Esophagus squamous epithelium (tissue), 5 donors: Measurements from ENCODE around the gene MEI1. TPM values are rescaled to one million over a fixed set of nuclear protein-coding genes. Genes with fewer than 3 reads are reported as not detected.
"Not testable (repeated sequence)": the region's sequence is repeated elsewhere in the genome, so short reads cannot be mapped to it uniquely, and the experiment has no call there.

Source experiments
- DNase-seq: peaks from one replicate; lab custom pipeline; 2025; lab: John Stamatoyannopoulos, UW
- H3K27ac ChIP-seq, 4 donors: fragments of 200-600 bp; sonication (generic); one replicate each; pipeline ENCODE4 v1.5.1; 2016 to 2019; ENCODE audit warnings: mild to moderate bottlenecking in 1 of 4
- H3K27me3 ChIP-seq, 4 donors: fragments of 200-600 bp; sonication (generic); 1 replicate in 3 of 4; 2 replicates in 1 of 4; pipeline versions ENCODE4 v1.5.1 to v1.6.0; 2017 to 2021; ENCODE audit warnings: antibody characterized with exemption in 1 of 4
- H3K36me3 ChIP-seq, 3 donors: fragments of 200-600 bp; sonication (generic); one replicate each; pipeline ENCODE4 v1.5.1; 2016 to 2019
- H3K4me1 ChIP-seq, 3 donors: fragments of 200-600 bp; sonication (generic); one replicate each; pipeline ENCODE4 v1.5.1; 2017 to 2019
- H3K4me3 ChIP-seq, 4 donors: fragments of 200-600 bp; sonication (generic); 1 replicate in 3 of 4; 2 replicates in 1 of 4; pipeline ENCODE4 v1.5.1; 2016 to 2019; ENCODE audit warnings: mild to moderate bottlenecking in 2 of 4, moderate library complexity in 1 of 4
- H3K9me3 ChIP-seq, 3 donors: fragments of 200-600 bp; sonication (generic); one replicate each; pipeline ENCODE4 v1.5.1; 2016 to 2019
- CTCF ChIP-seq, 6 experiments: fragments of 450-650 bp in 4 of 6; fragments of 200-600 bp in 2 of 6; sonication (generic) in 2 of 6; IDR thresholded peaks; one replicate each; pipeline ENCODE4 v1.5.1; 2016 to 2019; ENCODE audit warnings: antibody characterized with exemption in 6 of 6, mild to moderate bottlenecking in 4 of 6, moderate library complexity in 4 of 6
- POLR2A ChIP-seq, 4 donors: fragments of 450-650 bp; IDR thresholded peaks; one replicate each; pipeline ENCODE4 v1.6.1; 2017; ENCODE audit warnings: antibody characterized with exemption in 4 of 4, mild to moderate bottlenecking in 4 of 4, moderate library complexity in 3 of 4
- whole genome bisulfite sequencing, 2 donors: methylation state at CpG; one replicate each; pipeline ENCODE4 v1.1.5; 2018; 5-methylcytosine and 5-hydroxymethylcytosine counted together
- intact Hi-C: fragments of 100-400 bp; cut with DNase I; formaldehyde crosslinking; loops from one replicate; pipeline ENCODE4 v1.15.0; 2022
- total RNA-seq, 4 donors: library from RNA; depleted of rRNA; stranded (reverse); fragments of >200 nt; gene quantifications; one replicate each; pipeline ENCODE4 v1.1.0, GENCODE V29; 2016
- donor health status: DM: yes; HTN: yes; CAD: no.

The MEI1 gene
- total RNA-seq, 4 donors from 2014 or later, result 0.09 to 1.3 (median 0.52) TPM

GRCh38 chr22:41831828-41832552 lies 132.7 kb downstream of the MEI1 start:
- Histone ChIP-seq H3K27ac (peak overlapping the region; percentile 98 to 99 (median 99)), H3K4me1 (peaks cover 4 to 68% (median 24%) of the 10 kb centered on the region in 3 donors), H3K9me3 (no peaks in the 10 kb centered on the region), H3K27me3 (no peaks in the 10 kb centered on the region), H3K4me3 (peak overlapping the region; percentile 78 to 96 (median 86)), H3K36me3 (peaks cover 0 to 18% (median 0%) of the 10 kb centered on the region in 3 donors)
- intact Hi-C loops, result no loop called here
- TF ChIP-seq POLR2A (IDR thresholded peaks at IDR 0.05), result no peak
- no peak for TF ChIP-seq CTCF (IDR thresholded peaks at IDR 0.05)
- WGBS, 2 donors, result 19 to 28% methylated on average over 7 to 10 of the region's 17 CpGs
- no peak for DNase-seq

GRCh38 chr22:41832553-41833368 lies 133.5 kb downstream of the MEI1 start, which contains the start of gene SREBF2:
TSS of gene SREBF2 (plus strand) at chr22:41833105. CDS start at chr22:41833271, 166 bp downstream.
- Histone ChIP-seq H3K4me3 (peak within 1 kb of the TSS; percentile 78 to 96 (median 86)), H3K27me3 (no peaks in the 10 kb centered on the region), H3K27ac (peak within 1 kb of the TSS; percentile 98 to 99 (median 99)), H3K4me1 (peaks cover 4 to 70% (median 22%) of the 10 kb centered on the region in 3 donors), H3K9me3 (no peaks in the 10 kb centered on the region), H3K36me3 (peaks cover 0 to 22% (median 0%) of the 10 kb centered on the region in 3 donors)
- intact Hi-C loops, result no loop called here
- WGBS, 2 donors, result 0% methylated on average over 4 of the region's 75 CpGs; no CpG with 5 or more reads in 1 of the 2 donors
- peak; percentile 99 for DNase-seq
- peak in 2 of 6 experiments; percentile 12 to 23 for TF ChIP-seq CTCF (IDR thresholded peaks at IDR 0.05)
- peak in 3 of 4 donors; percentile 63 to 94 (median 88) for TF ChIP-seq POLR2A (IDR thresholded peaks at IDR 0.05)

GRCh38 chr22:41833369-41834004 lies 134.2 kb downstream of the MEI1 start:
- peaks cover 0 to 22% (median 0%) of the 10 kb centered on the region in 3 donors for H3K36me3 ChIP-seq
- intact Hi-C loops, result no loop called here
- H3K4me3 ChIP-seq, result peak overlapping the region; percentile 78 to 96 (median 86)
- H3K27ac ChIP-seq, result peak overlapping the region; percentile 98 to 99 (median 99)
- H3K9me3 ChIP-seq, result no peaks in the 10 kb centered on the region
- 0 to 20% methylated on average over 1 to 4 of the region's 86 CpGs for WGBS, 2 donors
- no peak for DNase-seq
- TF ChIP-seq CTCF (IDR thresholded peaks at IDR 0.05) (peak in 1 of 6 experiments; percentile 21), POLR2A (IDR thresholded peaks at IDR 0.05) (no peak)
- peaks cover 10 to 77% (median 25%) of the 10 kb centered on the region in 3 donors for H3K4me1 ChIP-seq
- H3K27me3 ChIP-seq, result no peaks in the 10 kb centered on the region

GRCh38 chr22:41834005-41834944 lies 135.0 kb downstream of the MEI1 start:
- Histone ChIP-seq H3K4me1 (peaks cover 17 to 84% (median 31%) of the 10 kb centered on the region in 3 donors), H3K4me3 (peak overlapping the region; percentile 78 to 96 (median 86)), H3K36me3 (peaks cover 0 to 22% (median 0%) of the 10 kb centered on the region in 3 donors), H3K9me3 (no peaks in the 10 kb centered on the region), H3K27ac (peak overlapping the region; percentile 98 to 99 (median 99)), H3K27me3 (no peaks in the 10 kb centered on the region)
- 9 to 18% methylated on average over 12 to 14 of the region's 14 CpGs for WGBS, 2 donors
- TF ChIP-seq CTCF (IDR thresholded peaks at IDR 0.05) (no peak), POLR2A (IDR thresholded peaks at IDR 0.05) (no peak)
- no peak for DNase-seq
- intact Hi-C loops, result no loop called here

GRCh38 chr22:41835462-41835861 lies 136.2 kb downstream of the MEI1 start:
- peaks cover 0 to 22% (median 0%) of the 10 kb centered on the region in 3 donors for H3K36me3 ChIP-seq
- peak overlapping the region; percentile 37 to 99 (median 80) for H3K27ac ChIP-seq
- WGBS, 2 donors, result 56 to 77% methylated on average over 8 of the region's 8 CpGs
- H3K27me3 ChIP-seq, DNase-seq, H3K4me3 ChIP-seq, H3K9me3 ChIP-seq, intact Hi-C loops: not testable (repeated sequence)
- H3K4me1 ChIP-seq, result peaks cover 29 to 86% (median 40%) of the 10 kb centered on the region in 3 donors
